HG02981 (cell line): Measurements from ENCODE around the gene SLC25A48.
"Not testable (repeated sequence)": the region's sequence is repeated elsewhere in the genome, so short reads cannot be mapped to it uniquely, and the experiment has no call there.

Experiments
- ATAC-seq: cut with Tn5 transposase; IDR thresholded peaks from one replicate; pipeline ENCODE4 v1.9.1; 2021; ENCODE audit warnings: mild to moderate bottlenecking, moderate library complexity; ENCODE audit not compliant: unreplicated experiment

SLC25A48 gene

DNA sequence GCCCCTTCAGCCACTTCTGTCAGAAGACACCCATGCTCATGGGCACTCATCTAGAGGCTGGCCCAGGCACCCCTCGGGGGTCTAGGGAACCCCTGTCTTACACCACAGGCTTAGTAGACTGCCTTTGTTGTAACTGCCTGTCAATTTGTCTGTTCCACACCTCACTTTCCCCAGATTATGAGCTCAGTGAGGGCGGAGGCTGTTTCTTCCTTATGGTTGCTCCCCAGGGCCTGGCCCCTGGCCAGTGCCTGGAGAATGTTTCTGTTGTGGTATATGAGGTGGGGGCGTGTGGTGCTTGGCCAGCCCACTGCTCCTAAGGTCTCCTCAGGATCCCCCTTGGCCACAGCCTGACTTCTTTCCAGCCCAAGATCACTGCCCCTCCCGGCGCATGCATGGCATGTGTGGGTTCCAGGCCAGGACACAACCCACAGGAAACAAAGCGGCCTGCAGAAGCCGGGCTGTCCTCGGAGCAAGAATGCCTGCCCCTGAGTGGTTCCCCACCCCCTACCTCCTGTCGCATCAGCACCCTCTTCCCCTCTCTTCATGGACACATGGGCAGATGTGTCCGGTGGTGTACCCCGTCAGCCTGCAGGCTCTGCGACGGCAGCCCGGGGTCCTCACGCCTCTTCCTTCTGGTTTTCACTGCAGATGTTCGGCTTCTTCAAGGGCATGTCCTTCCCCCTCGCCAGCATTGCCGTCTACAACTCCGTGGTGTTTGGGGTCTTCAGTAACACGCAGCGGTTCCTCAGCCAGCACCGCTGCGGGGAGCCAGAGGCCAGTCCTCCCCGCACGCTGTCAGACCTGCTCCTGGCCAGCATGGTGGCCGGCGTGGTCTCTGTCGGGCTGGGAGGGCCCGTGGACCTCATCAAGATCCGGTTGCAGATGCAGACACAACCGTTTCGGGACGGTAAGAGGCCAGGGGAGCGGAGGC lies 17.7 kb downstream of the SLC25A48 start:
- no peak for ATAC-seq

DNA sequence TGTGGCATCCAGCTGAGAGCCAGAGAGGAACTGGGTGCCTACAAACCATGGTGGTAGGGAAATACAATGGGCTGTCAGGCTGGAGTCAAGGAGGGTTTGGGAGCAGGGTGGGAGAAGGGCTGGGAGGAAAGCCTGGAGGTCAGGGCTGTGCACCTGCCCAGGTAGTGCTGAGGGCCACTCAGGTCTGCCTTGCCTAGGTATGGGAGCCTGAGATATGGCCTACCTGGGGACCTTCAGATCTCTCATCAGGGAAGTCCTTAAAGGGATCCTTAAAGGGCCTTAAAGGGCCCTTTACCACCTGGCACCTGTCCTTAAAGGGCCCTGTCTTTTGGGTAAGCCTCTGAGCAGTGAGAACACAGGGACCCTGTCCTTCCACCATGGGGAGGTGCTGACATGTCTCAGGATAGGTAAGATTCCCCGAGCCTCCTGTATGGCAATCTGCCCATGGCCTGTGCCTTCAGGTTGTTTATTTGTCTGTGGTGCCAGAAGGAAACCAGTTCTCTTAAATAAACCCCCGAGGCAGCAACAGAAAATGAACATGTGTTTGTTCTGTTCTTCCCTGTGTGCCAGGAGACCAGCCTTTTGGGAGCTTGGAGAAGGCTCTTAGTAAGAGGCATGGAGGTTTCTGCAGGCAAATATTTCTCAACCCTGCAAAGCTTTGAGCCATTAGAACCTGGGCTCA lies 23.3 kb downstream of the SLC25A48 start:
- no peak for ATAC-seq

DNA sequence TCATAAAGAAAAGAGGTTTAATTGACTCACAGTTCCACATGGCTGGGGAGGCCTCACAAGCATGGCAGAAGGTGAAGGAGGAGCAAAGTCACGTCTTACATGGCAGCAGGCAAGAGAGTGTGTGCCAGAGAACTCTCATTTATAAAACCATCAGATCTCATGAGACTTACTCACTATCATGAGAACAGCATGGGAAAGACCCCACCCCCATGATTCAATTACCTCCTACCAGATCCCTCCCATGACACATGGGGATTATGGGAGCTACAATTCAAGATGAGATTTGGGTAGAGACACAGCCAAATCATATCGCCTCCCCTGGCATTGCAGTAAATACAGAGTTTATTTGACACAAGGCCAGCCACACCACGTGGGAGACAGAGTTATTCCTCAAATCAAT lies 24.7 kb downstream of the SLC25A48 start:
- ATAC-seq, result not testable (repeated sequence)

DNA sequence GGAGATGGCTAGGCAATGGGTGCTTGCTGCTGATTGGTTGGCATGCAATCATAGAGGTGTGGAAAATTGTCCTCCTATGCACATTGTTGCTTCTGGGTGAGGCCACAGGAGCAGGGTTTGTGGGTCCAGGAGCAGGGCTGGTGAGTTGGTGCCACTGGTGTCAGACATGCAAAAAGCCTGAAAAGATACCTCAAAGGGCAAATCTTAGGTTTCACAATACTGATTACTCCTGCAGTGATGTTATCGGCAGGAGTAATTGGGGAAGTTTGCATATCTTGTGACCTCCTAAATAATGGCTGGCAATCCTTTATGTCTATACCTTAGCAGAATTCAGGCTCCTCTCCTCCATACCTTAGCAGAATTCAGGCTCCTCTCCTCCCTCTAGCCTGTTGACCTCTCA lies 25.2 kb downstream of the SLC25A48 start:
- ATAC-seq, result no peak

DNA sequence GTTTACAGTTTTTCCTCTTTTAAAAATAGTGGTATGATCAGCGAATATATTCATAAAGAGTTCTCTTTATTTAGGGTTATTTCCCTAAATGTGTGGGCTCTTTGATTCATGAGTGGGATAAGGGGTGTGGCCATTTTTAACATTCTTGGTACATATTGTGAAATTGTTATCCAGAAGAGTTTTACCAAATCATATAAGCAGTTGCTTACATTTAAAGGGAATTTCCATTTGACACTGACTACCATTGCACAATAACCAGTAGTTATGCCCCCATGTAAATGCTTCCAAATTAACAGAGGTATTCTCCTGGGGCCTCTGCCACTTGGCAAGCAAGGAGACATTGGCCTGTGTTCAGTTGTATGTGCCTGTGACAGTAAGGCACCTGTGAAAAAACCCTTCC lies 27.2 kb downstream of the SLC25A48 start:
- no peak for ATAC-seq

DNA sequence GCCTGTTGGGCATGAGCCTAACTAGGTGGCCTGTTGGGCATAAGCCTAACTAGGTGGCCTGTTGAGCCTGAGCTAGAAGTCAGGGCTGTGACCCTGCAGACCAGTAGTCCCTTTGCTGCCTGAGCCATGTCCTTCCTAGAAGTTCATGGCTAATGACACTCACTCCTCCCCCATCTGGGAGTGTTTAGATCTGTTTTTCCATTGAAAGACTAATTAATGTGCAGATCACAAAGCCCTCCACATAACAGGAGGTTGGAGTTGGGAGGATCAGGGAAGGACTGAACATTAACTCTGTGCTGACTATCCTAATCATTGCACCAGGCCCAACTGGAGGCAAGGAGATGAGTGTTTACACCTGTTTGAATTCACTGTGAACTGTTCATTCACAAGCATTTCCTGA lies 27.6 kb downstream of the SLC25A48 start:
- ATAC-seq, result no peak

DNA sequence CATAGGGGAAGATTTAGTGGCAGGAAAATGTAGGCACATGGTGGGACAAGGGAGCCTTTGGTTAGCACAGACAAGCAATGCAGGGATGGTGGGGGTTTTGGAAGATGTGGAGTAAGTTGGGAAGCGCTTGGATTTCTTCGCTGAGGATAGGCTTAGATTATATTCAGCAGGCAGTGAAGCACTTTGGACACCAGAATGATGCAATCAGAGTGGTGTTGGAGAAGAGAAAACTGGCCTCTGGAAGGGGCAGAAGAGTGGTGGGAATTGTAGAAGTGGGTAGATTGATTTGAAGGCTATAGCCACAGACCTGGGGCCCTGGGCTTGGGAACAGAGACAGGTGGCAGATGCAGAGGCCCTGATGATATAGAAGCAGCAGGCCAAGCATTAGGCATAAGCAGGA lies 28.3 kb downstream of the SLC25A48 start:
- no peak for ATAC-seq

DNA sequence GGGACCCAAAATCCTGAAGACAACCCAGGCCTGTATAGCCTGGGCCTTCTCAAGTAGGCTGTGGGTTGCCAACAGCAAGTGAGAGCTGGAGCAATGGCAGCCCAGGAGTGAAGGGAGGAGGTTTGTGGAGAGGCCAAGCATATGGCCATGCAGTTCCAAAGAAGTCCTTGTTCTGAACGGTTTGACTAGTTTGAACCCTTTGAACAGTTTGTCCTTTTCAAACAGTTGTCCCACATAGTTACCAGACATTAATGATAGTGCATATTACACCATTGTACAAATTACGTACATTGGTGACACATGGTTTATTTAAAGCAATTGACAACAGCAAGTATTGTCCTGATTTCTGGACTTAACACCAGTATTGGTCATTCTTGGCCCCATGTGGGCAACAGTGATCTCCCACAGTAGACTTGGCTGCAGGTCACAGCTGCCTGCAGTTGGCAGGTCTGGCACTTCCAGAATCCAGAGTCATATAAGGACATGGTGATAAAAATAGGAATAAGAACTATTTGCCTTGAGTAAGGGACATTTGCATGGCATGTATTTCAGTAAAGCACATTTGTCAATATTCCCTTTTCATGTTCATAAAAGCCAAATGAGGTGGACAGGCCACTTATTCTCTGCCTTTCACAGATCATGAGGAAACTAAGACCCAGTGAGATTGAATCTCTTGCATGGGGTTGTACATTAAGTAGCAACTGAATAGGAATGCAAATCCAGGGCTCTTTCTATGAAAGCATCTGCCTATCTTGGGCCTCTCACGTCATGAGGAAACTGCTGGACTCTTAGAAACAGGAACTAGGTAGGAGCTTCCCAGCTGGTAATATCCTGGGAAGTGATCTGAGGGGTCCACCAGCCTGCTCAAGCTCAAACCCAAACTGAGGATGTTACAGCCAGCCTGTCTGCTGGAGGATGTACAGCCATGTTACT lies 30.3 kb downstream of the SLC25A48 start:
- ATAC-seq, result no peak

DNA sequence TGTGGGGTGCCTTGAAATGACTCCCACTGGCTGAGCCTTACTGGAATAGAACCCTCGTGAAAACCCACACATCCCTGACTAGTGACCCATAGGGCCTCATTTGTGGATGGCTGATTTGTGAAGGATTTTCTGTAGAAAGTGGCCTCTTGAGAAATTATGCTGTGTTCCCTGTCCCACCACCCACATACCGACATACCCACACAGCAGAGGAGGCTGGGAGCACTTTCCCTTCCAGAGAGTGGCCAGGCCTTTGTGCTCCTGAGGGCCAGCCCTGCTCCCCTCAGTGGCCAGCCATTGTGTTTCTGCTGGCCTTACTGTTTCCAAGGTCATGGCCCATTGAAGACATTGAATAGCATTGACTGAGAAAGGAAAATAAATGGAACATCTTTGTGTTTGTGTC lies 31.6 kb downstream of the SLC25A48 start:
- ATAC-seq, result no peak

DNA sequence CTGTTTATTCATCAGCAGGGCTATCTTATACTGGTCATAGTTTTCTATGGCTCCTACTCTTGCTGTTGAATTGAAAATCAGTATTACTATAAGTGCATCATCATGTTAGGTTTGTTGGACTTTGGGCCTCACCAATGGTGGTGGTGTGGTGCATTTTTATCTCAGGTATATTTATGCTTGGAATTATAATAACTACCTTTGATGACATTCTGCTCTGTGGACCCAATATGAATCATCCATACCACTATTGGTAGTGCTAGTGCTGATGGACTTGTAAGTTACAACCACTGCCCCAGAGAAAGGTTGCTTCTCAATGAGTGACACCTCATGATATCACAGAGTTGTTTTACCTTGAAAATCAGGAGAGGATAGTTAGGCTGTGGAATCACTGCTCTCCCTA lies 33.1 kb downstream of the SLC25A48 start:
- no peak for ATAC-seq

DNA sequence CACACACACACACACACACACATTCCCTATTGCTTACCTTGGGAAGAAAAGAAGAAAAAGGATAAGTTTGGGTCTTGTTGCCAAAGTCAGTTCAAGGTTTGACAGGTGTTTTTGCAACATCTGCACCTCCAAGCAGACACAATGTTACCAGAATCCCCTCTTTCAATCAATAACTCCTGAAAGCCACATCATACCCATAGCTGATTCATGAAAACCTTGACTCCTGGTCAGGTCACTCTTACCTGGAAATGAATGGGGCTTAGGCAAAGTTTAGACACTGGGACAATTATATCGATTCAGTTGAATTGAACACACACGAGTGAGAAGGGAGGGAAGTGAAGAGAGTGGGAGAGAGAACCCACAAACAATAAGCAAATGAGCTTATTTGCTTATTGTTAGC lies 34.2 kb downstream of the SLC25A48 start:
- no peak for ATAC-seq

DNA sequence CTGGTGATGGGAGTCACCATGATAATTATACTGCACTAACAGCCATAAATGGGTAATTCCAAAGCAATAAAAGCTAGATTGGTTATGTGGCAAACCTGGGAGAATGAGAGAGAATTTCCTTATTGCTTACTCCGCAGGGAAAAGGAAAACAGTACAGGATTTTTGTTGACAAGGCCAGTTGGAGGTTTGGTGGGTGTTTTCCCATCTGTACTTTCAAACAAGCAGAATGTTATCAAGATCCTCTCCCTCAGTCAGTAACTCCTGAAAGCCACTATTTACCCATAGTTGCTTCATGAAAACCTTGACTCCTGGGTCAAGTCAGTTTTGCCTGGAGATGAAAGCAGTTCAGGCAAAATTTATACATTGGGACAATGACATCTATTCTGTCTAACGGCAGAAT lies 34.8 kb downstream of the SLC25A48 start:
- ATAC-seq, result no peak

DNA sequence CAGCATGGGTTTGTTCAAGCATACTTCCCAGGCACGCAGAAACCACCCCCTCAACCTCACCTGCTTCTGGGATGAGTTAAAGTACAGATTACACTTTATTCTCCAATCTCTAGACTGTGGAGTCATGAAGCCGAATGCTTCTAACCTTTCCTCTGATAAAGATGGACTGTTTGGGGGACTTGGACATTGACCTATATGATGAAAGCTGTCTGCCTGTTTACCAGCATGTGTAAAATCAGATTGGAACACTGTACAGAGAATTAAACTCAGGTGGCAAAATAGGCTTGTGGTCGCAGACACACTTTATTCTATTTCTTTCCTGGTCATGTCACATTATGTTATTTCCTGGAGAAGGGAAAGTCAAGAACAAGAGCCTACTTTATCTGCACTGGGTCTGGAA lies 35.5 kb downstream of the SLC25A48 start:
- no peak for ATAC-seq

DNA sequence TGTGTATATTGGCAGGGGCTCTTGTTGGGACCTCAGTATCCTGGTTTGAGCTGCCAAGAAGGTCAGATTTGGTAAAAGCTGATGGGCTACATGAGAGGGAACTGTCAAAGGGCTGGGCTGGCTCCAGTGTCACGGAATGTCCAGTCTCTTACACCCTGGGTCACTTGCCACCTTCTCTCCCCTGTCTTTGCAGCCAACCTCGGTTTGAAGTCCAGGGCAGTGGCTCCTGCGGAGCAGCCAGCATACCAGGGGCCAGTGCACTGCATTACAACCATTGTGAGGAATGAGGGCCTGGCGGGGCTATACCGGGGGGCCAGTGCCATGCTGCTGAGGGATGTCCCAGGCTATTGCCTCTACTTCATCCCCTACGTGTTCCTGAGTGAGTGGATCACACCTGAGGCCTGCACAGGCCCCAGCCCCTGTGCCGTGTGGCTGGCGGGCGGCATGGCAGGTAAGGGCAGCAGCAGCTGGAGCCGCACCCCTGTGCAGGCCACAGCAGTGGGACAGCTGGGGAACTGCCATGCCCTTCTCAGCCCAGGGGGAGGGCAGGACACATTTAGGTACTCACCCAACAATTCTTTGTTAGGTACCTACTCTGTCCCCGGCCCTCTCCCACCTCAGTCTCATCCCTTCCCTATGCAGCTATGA lies 36.9 kb downstream of the SLC25A48 start:
- ATAC-seq, result no peak

DNA sequence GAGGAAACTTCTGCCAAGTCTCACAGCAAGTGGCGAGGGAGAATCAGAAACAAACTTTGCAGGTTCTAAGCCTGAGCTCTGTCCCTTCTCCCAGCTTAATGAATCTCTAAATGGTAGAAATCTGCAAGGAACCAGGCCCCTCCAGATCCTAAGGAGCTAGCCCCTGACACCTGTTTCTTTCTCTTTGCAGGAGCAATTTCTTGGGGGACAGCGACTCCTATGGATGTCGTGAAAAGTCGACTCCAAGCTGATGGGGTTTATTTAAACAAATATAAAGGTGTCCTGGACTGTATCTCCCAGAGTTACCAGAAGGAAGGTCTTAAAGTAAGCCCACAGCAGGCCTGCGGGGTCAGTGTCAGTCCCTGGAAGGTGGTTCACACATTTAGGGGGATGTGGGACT lies 39.4 kb downstream of the SLC25A48 start:
- ATAC-seq, result no peak

DNA sequence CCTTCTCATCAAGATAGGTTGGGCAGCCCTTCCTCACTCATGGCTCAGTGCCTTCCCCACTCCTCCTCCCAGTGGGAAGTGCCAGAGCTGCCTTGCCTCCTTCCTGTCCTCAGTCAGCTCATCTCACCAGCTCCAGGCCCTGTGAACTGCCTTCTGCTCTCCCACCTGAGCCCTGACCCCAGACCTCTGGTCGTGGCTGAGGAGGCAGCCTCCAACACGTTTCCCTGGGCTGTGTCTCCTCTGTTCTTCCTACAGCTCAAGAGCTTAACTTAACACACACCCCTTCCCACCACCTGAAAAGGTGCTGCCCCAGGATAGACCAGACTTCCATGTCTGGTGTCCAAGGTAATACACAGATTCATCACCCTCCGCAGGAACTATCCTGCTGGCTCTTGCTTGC lies 40.0 kb downstream of the SLC25A48 start:
- no peak for ATAC-seq

DNA sequence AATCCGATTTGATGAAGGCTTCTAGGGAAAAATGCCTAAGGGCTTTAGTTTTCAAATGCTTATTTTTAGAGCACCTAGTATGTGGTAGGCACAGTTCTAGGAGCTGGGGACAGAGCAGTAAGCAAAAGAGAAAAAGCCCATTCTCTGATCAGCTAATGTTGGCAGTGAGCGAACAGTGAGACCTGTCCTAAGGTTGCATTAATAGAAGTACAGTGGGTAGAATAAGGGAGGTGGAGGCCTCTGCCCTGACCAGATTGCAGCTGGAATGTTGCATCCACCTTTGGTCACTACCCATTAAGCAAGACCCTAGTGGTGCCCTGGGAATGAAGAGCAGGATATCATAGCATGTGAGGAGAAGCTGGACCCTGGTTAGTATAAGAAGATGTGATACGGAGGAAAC lies 41.1 kb downstream of the SLC25A48 start:
- ATAC-seq, result no peak

DNA sequence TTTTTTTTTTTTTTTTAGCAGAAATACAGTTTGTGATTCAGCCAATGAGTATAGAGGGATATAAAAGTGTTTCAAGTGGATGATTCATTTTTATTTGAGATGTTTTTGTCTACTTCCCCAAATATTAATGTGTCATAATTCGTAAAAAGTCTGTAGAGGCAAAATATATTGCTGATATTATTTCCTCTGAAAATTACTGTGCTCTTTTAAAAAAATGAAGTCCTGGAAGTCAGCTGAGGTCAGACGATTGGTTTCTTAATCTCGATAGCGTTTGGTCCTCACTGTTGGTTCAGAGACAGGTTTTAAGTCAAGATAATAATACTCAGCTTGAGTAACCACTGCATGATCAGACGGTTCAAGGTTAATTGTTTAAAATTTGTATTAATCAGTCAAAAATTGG lies 41.7 kb downstream of the SLC25A48 start:
- ATAC-seq, result no peak

DNA sequence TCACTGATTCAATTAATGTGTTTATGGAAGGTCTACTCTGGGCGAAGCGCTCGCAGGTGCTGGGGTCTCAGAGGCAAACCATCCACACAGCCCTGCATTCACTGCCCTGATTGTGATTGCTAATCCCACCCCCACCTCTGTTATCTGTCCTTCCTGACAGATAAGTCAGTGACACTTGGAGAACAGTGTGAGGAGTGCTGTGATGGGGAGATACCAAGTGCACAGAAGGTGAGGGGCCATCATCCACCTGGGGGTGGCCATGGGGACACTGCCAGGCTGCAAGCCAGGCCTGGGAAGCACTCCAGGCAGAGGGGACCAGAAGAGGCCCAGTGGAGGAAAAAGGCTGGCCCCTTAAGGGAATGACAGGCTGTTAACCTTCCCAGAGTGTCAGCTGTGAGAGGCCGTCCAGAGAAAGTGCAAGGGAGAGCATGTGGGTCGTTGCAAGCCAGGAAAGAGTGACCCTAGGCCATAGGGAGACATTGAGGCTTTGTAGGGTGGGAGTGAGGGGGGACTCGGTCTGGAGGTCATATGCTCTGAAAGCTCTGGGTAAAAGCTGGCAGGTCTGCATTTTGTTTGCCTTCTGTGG lies 43.2 kb downstream of the SLC25A48 start:
- no peak for ATAC-seq

DNA sequence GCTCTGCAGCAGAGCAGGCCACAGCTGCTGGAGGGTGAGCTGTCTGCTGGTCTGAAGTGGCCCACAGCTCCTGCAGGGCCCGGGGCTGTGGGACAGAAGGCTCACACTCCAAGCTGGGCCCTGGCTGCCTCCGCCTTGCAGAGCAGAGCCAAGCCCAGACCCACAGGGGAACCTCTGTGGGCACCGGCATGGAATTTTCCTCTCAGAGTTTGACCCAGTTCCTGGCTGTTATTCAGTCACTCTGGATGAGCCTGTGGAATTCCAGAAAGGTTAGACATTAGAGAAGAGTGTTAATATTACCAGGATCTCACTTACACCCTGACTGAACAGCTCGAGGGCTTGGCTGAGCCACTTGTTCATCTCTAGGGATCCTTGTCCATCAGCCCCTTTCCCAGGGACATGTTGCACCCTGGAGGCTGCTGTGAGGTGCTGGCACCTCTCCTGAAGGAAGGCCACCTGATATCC lies 43.7 kb downstream of the SLC25A48 start:
- ATAC-seq, result no peak
